ENCODE data around the gene AUTS2.
"Not testable (repeated sequence)": the region's sequence is repeated elsewhere in the genome, so short reads cannot be mapped to it uniquely, and the experiment has no call there.

DNA sequence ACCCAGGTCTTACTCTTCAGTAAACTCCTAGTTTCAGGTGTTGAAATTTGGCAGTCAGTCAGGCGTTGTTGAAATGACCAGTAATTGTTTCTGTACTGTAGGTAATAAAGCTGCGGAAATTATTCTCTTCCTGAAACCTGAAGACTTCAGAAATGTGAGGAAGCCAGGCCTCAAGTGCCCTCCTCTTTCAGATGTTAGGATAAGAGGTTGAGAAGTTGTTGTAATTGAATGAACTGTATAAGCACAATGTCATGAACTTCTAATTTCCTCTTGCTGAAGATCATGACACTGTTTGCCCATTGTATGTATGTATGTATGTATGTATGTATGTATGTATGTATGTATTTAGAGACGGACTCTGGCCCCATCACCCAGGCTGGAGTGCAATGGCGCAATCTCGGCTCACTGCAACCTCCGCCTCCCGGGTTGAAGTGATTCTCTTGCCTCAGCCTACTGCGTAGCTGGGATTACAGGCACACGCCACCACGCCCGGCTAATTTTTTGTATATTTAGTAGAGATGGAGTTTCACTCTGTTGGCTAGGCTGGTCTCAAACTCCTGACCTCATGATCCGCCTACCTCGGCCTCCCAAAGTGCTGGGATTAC, 1131.4 kb downstream of the AUTS2 start:
- TF ChIP-seq YY1 (IDR thresholded peaks at IDR 0.05; ENCODE audit: insufficient read depth, insufficient read length); ZNF274 (IDR thresholded peaks at IDR 0.05; ENCODE audit: low read depth, low read length); SUZ12 (IDR thresholded peaks at IDR 0.05; ENCODE audit: extremely low read depth, insufficient read depth, insufficient read length): not testable (repeated sequence)
